ENCODE results near the gene MORC4. TPM values are rescaled to one million over a fixed set of nuclear protein-coding genes. Genes with fewer than 3 reads are reported as not detected.

MORC4 gene
- polyA plus RNA-seq, 1 of the 3 experiments (the other 2 are of a cell fraction), result 12.5 TPM

- Histone ChIP-seq H3K9me3 (no peaks in the 10 kb centered on the region), H3K79me2 (ENCODE audit: insufficient read depth) (no peaks in the 10 kb centered on the region), H3K27ac (ENCODE audit: low read depth in 2 of 2, low read length in 1 of 2) (no peak overlapping the region), H2AFZ (ENCODE audit: low read depth) (no peak overlapping the region), H3K4me2 (no peak overlapping the region), H3K36me3 (replicated peaks in 1 of 2; ENCODE audit: control insufficient read depth in 1 of 2, insufficient read depth in 2 of 2, low read length in 1 of 2) (no peaks in the 10 kb centered on the region), H3F3A (replicated peaks; ENCODE audit: insufficient read depth) (no peaks in the 10 kb centered on the region), H3K27me3 (ENCODE audit: insufficient read depth) (peaks cover 14% of the 10 kb centered on the region; the same call in 1 of the 2 replicates), H3K9ac (no peak overlapping the region), H3K4me3 (ENCODE audit: low read depth in 2 of 2, low read length in 1 of 2) (no peak overlapping the region), H3K4me1 (ENCODE audit: control insufficient read depth in 1 of 2, insufficient read depth in 2 of 2, low read depth in 1 of 2, low read length in 1 of 2) (peaks cover 0 to 2% of the 10 kb centered on the region in 2 experiments; a peak in 1 of 4 replicates), H3K9me2 (no peaks in the 10 kb centered on the region), H4K20me1 (ENCODE audit: insufficient read depth) (no peaks in the 10 kb centered on the region)
- TF ChIP-seq PBX3 (IDR thresholded peaks at IDR 0.05) (no peak), EP300 (IDR thresholded peaks at IDR 0.05; ENCODE audit: borderline replicate concordance in 1 of 2, low read depth in 1 of 2, low read length in 1 of 2) (no peak), TCF12 (IDR thresholded peaks at IDR 0.05) (no peak)
- TF ChIP-seq, protein P1, sequence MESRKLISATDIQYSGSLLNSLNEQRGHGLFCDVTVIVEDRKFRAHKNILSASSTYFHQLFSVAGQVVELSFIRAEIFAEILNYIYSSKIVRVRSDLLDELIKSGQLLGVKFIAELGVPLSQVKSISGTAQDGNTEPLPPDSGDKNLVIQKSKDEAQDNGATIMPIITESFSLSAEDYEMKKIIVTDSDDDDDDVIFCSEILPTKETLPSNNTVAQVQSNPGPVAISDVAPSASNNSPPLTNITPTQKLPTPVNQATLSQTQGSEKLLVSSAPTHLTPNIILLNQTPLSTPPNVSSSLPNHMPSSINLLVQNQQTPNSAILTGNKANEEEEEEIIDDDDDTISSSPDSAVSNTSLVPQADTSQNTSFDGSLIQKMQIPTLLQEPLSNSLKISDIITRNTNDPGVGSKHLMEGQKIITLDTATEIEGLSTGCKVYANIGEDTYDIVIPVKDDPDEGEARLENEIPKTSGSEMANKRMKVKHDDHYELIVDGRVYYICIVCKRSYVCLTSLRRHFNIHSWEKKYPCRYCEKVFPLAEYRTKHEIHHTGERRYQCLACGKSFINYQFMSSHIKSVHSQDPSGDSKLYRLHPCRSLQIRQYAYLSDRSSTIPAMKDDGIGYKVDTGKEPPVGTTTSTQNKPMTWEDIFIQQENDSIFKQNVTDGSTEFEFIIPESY (IDR thresholded peaks at IDR 0.05; ENCODE audit: borderline replicate concordance, low read depth), result no peak
- no peak for DNase-seq
- WGBS (ENCODE audit: low lambda C conversion rate), result 51% methylated on average over 3 of the region's 3 CpGs
- POLR2A ChIA-PET, result no interaction called here
- CTCF ChIA-PET, result interaction anchor here (1.3 to 1.8 kb wide), 2 partner anchors 21 to 37 kb away, joined by 5 read pairs; no protein-coding TSS in a partner anchor
Measured at GRCh38 chrX:106931831-106932491, 68.1 kb downstream of the MORC4 start.

- H3F3A ChIP-seq (replicated peaks; ENCODE audit: insufficient read depth), result no peaks in the 10 kb centered on the region
- no peak overlapping the region for H3K27ac ChIP-seq (ENCODE audit: low read depth in 2 of 2, low read length in 1 of 2)
- CTCF ChIA-PET, result interaction anchor here (0.7 to 1.0 kb wide), 2 partner anchors 18 to 34 kb away, joined by 3 read pairs; no protein-coding TSS in a partner anchor
- H3K9me3 ChIP-seq, result no peaks in the 10 kb centered on the region
- no peaks in the 10 kb centered on the region for H3K36me3 ChIP-seq (replicated peaks in 1 of 2; ENCODE audit: control insufficient read depth in 1 of 2, insufficient read depth in 2 of 2, low read length in 1 of 2)
- H2AFZ ChIP-seq (ENCODE audit: low read depth), result no peak overlapping the region
- no peak for DNase-seq
- POLR2A ChIA-PET, result no interaction called here
- H3K9me2 ChIP-seq, result no peaks in the 10 kb centered on the region
- TF ChIP-seq TEAD4 (IDR thresholded peaks at IDR 0.05; ENCODE audit: borderline replicate concordance, insufficient read depth) (no peak), RFX5 (IDR thresholded peaks at IDR 0.05; ENCODE audit: low read length) (no peak), IRF3 (IDR thresholded peaks at IDR 0.05; ENCODE audit: low read depth, low read length) (no peak), EZH2phosphoT487 (IDR thresholded peaks at IDR 0.05; ENCODE audit: borderline replicate concordance, low read depth) (no peak), FOXJ3 (CRISPR knock-in tag; IDR thresholded peaks at IDR 0.05) (no peak), YY1 (IDR thresholded peaks at IDR 0.05; ENCODE audit: low read depth) (no peak)
- TF ChIP-seq, protein P2, sequence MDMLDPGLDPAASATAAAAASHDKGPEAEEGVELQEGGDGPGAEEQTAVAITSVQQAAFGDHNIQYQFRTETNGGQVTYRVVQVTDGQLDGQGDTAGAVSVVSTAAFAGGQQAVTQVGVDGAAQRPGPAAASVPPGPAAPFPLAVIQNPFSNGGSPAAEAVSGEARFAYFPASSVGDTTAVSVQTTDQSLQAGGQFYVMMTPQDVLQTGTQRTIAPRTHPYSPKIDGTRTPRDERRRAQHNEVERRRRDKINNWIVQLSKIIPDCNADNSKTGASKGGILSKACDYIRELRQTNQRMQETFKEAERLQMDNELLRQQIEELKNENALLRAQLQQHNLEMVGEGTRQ (IDR thresholded peaks at IDR 0.05; ENCODE audit: borderline replicate concordance, low read depth, low read length), result no peak
- H3K4me1 ChIP-seq (ENCODE audit: control insufficient read depth in 1 of 2, insufficient read depth in 2 of 2, low read depth in 1 of 2, low read length in 1 of 2), result peaks cover 0 to under 1% of the 10 kb centered on the region in 2 experiments; a peak in 1 of 4 replicates
- WGBS (ENCODE audit: low lambda C conversion rate), result 46% methylated on average over 4 of the region's 4 CpGs
- H3K27me3 ChIP-seq (ENCODE audit: insufficient read depth), result peaks cover 14% of the 10 kb centered on the region; the same call in 1 of the 2 replicates
- H4K20me1 ChIP-seq (ENCODE audit: insufficient read depth), result no peaks in the 10 kb centered on the region
- H3K79me2 ChIP-seq (ENCODE audit: insufficient read depth), result no peaks in the 10 kb centered on the region
- no peak overlapping the region for H3K4me3 ChIP-seq (ENCODE audit: low read depth in 2 of 2, low read length in 1 of 2)
- no peak overlapping the region for H3K9ac ChIP-seq
- no peak overlapping the region for H3K4me2 ChIP-seq
Measured at GRCh38 chrX:106928227-106928626, 71.8 kb downstream of the MORC4 start.
